Smooth muscle cell (in vitro differentiated cells): Measurements from ENCODE around the gene FAM241B. TPM values are rescaled to one million over a fixed set of nuclear protein-coding genes. Genes with fewer than 3 reads are reported as not detected.

Source experiments
- DNase-seq: peaks from one replicate; lab custom pipeline; 2025; ENCODE audit not compliant: unreplicated experiment; lab: John Stamatoyannopoulos, UW
- H2AFZ ChIP-seq: fragments of 200-600 bp; sonication (generic); 2 replicates; pipeline ENCODE4 v1.6.0; 2016; ENCODE audit warnings: antibody characterized with exemption, low read depth, mild to moderate bottlenecking
- H3F3A ChIP-seq: fragments of 200-600 bp; sonication (generic); 2 replicates; pipeline ENCODE4 v1.6.0; 2017; ENCODE audit warnings: antibody characterized with exemption, low read depth
- H3K27ac ChIP-seq: fragments of 200-600 bp; sonication (generic); 2 replicates; pipeline ENCODE4 v1.5.1; 2016; ENCODE audit warnings: low read depth, mild to moderate bottlenecking
- H3K27me3 ChIP-seq: fragments of 200-600 bp; sonication (generic); 2 replicates; pipeline ENCODE4 v1.6.1; 2016; ENCODE audit warnings: low read depth, mild to moderate bottlenecking
- H3K36me3 ChIP-seq: fragments of 200-600 bp; sonication (generic); 2 replicates; pipeline ENCODE4 v1.5.1; 2016; ENCODE audit warnings: low read depth
- H3K4me1 ChIP-seq: fragments of 200-600 bp; sonication (generic); 2 replicates; pipeline ENCODE4 v1.5.1; 2016; ENCODE audit warnings: low read depth
- H3K4me2 ChIP-seq: fragments of 200-600 bp; sonication (generic); 2 replicates; pipeline ENCODE4 v1.6.0; 2016; ENCODE audit warnings: mild to moderate bottlenecking
- H3K4me3 ChIP-seq: fragments of 200-600 bp; sonication (generic); 2 replicates; pipeline ENCODE4 v1.5.1; 2016; ENCODE audit warnings: mild to moderate bottlenecking
- H3K79me2 ChIP-seq: fragments of 200-600 bp; sonication (generic); 2 replicates; pipeline ENCODE4 v1.6.0; 2016; ENCODE audit warnings: low read depth, mild to moderate bottlenecking
- H3K9ac ChIP-seq: fragments of 200-600 bp; sonication (generic); 2 replicates; pipeline ENCODE4 v1.6.0; 2016; ENCODE audit warnings: low read depth
- H3K9me3 ChIP-seq: fragments of 200-600 bp; sonication (generic); replicated peaks from 2 replicates; pipeline ENCODE4 v1.5.1; 2016; ENCODE audit warnings: low read depth
- H4K20me1 ChIP-seq: fragments of 200-600 bp; sonication (generic); 2 replicates; pipeline ENCODE4 v1.6.0; 2016; ENCODE audit warnings: low read depth
- WGBS: methylation state at CpG from one replicate; pipeline ENCODE4 v1.1.7; 2016; ENCODE audit warnings: low lambda C conversion rate; 5-methylcytosine and 5-hydroxymethylcytosine counted together
- polyA plus RNA-seq: library from polyadenylated mRNA; unstranded; fragments of >200 nt; fragmentation: Nextera tagmentation; extraction: Ambion mirVana; gene quantifications from 2 replicates; pipeline ENCODE4 v1.2.1, GENCODE V29; 2016
- total RNA-seq: library from RNA; depleted of rRNA; stranded (reverse); fragments of >200 nt; gene quantifications from 2 replicates; pipeline ENCODE4 v1.2.3, GENCODE V29; 2014
- TF ChIP-seq, protein P1 (sequence below): fragments of 200-600 bp; sonication (generic); IDR thresholded peaks from 2 replicates; pipeline ENCODE4 v1.5.1; 2017; ENCODE audit warnings: borderline replicate concordance, mild to moderate bottlenecking, antibody characterized with exemption; ENCODE audit not compliant: insufficient read depth, poor library complexity, severe bottlenecking

FAM241B gene
- total and polyA plus RNA-seq, 2 experiments from 2014 or later = 4.1 to 8.0 TPM

DNA sequence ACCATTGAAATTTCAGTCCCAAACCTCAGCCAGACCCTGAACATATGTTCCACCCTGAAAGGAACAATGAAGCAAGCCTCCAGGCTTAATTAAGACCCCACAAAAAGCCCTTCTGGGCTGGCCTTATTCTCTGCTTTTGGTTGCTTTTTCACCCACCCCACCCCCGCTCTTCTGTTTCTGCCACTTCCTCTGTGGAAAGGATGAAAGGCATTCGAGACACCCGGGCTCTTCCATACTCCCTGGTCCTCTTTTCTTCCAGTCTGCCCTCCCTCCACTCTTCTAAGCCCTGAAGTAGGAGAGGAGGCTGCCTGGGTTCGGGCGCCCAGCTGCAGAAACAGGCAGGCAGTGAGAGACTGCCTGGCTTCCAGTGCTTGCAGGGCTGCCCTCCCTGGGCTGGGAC lies 9.4 kb upstream of the FAM241B start:
- no peaks in the 10 kb centered on the region for H3K4me1 ChIP-seq
- TF ChIP-seq, protein P1, sequence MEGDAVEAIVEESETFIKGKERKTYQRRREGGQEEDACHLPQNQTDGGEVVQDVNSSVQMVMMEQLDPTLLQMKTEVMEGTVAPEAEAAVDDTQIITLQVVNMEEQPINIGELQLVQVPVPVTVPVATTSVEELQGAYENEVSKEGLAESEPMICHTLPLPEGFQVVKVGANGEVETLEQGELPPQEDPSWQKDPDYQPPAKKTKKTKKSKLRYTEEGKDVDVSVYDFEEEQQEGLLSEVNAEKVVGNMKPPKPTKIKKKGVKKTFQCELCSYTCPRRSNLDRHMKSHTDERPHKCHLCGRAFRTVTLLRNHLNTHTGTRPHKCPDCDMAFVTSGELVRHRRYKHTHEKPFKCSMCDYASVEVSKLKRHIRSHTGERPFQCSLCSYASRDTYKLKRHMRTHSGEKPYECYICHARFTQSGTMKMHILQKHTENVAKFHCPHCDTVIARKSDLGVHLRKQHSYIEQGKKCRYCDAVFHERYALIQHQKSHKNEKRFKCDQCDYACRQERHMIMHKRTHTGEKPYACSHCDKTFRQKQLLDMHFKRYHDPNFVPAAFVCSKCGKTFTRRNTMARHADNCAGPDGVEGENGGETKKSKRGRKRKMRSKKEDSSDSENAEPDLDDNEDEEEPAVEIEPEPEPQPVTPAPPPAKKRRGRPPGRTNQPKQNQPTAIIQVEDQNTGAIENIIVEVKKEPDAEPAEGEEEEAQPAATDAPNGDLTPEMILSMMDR = no peak

DNA sequence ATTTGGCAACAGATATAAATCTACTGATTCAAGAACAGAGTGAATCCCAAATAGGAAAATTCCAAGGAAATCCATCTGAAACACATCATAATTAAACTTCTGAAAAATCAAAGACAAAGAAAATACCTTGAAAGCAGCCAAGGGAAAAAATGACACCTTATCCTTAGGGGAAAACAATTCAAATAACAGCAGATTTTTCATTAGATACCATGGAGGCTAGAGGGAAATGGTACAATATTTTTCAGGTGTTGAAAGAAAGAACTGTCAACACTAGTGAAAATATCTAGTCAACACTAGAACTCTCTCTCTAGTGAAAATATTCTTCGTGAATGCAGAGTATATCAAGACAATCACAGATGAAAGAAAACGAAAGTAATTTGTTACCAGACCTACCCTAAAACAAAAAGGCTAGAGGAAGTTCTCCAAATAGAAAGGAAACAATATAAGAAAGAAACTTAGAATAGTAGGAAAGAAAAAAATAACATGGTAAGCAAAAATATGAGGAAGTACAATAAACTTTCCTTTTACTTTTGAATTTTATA lies 5.7 kb upstream of the FAM241B start:
- no peak overlapping the region for H3K9ac ChIP-seq
- no peaks in the 10 kb centered on the region for H3K4me1 ChIP-seq
- H3K27me3 ChIP-seq = peaks cover 21% of the 10 kb centered on the region
- no peak overlapping the region for H3K27ac ChIP-seq
- H3F3A ChIP-seq = no peaks in the 10 kb centered on the region
- H2AFZ ChIP-seq = no peak overlapping the region
- no peak overlapping the region for H3K4me2 ChIP-seq
- H3K36me3 ChIP-seq = no peaks in the 10 kb centered on the region
- H3K4me3 ChIP-seq = no peak overlapping the region
- H4K20me1 ChIP-seq = no peaks in the 10 kb centered on the region
- no peak for DNase-seq
- no peaks in the 10 kb centered on the region for H3K79me2 ChIP-seq
- WGBS = 48% methylated on average over 2 of the region's 2 CpGs
- TF ChIP-seq, protein P1 = no peak
- no peaks in the 10 kb centered on the region for H3K9me3 ChIP-seq

More for the DNA sequence above, 9.4 kb upstream of the FAM241B start:
- Histone ChIP-seq H2AFZ (no peak overlapping the region), H3K9me3 (no peaks in the 10 kb centered on the region), H3K9ac (no peak overlapping the region), H3K4me3 (no peak overlapping the region), H4K20me1 (no peaks in the 10 kb centered on the region), H3K27me3 (peaks cover 19% of the 10 kb centered on the region), H3F3A (no peaks in the 10 kb centered on the region), H3K27ac (no peak overlapping the region), H3K79me2 (no peaks in the 10 kb centered on the region), H3K4me2 (no peak overlapping the region), H3K36me3 (no peaks in the 10 kb centered on the region)
- WGBS = 71% methylated on average over 5 of the region's 5 CpGs
- no peak for DNase-seq

DNA sequence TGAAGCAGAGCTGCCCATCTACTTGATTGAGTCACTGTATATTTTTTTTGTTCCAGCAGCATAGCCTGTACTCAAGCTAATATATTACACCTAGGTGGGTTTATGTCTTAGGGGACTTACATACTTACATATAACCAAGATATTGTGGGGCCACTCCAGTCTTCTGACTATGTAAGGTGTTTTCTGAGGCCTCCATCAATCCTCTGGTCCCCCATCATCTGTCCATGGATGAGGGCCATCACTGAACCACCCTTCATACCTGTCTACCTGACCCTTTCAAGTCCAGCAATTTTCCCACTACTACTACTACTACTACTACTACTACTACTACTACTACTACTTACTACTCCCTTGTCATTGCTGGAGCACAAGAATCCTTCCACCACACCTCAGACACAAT lies 3.2 kb upstream of the FAM241B start:
- TF ChIP-seq, protein P1 = no peak
- no peak for DNase-seq
- Histone ChIP-seq H2AFZ (no peak overlapping the region), H3K4me3 (no peak overlapping the region), H3K4me1 (peaks cover 3% of the 10 kb centered on the region), H3K79me2 (no peaks in the 10 kb centered on the region), H3K9ac (no peak overlapping the region), H3K4me2 (no peak overlapping the region), H4K20me1 (no peaks in the 10 kb centered on the region), H3K36me3 (no peaks in the 10 kb centered on the region), H3K9me3 (no peaks in the 10 kb centered on the region), H3F3A (no peaks in the 10 kb centered on the region), H3K27me3 (peaks cover 33% of the 10 kb centered on the region), H3K27ac (no peak overlapping the region)

DNA sequence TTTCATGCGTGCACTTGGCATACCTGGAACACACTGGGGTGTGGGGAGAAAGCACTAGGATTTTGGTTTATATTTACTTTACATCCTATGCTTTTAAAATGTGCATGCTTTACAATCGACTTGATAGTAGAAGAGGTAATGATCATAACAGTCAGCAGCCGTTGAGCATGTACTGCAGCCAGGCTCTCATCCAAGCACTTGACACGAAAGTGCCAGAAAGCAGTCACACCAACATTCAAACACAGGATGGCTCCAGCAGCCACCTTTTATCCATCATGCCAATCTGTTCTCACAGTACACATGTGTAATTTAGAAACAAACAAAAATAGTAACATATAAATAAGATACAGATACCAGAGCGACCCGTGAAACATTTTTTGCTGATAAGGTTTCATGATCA lies 1.2 kb upstream of the FAM241B start:
- no peak overlapping the region for H3K27ac ChIP-seq
- peaks cover 33% of the 10 kb centered on the region for H3K27me3 ChIP-seq
- H3K9ac ChIP-seq = no peak overlapping the region
- DNase-seq = no peak
- no peak overlapping the region for H2AFZ ChIP-seq
- H3K4me3 ChIP-seq = no peak overlapping the region
- no peaks in the 10 kb centered on the region for H3K9me3 ChIP-seq
- peaks cover 3% of the 10 kb centered on the region for H3K4me1 ChIP-seq
- WGBS = 74% methylated on average over 6 of the region's 6 CpGs
- H4K20me1 ChIP-seq = no peaks in the 10 kb centered on the region
- TF ChIP-seq, protein P1 = no peak
- no peaks in the 10 kb centered on the region for H3F3A ChIP-seq
- H3K36me3 ChIP-seq = no peaks in the 10 kb centered on the region
- H3K79me2 ChIP-seq = no peaks in the 10 kb centered on the region
- no peak overlapping the region for H3K4me2 ChIP-seq
